A549 (cell line): ENCODE results near the gene C10orf62. TPM values are rescaled to one million over a fixed set of nuclear protein-coding genes. Genes with fewer than 3 reads are reported as not detected.

Experiments used
- ATAC-seq, 2 experiments: fragments of 200-7000 bp in 1 of 2; fragments of >200 bp in 1 of 2; cut with Nextera tagmentation in 1 of 2; cut with Tn5 transposase in 1 of 2; 3 replicates each; pipeline versions ENCODE4 v1.8.0 to v1.9.1; 2018 to 2020; ENCODE audit warnings: mild to moderate bottlenecking in 1 of 2, moderate library complexity in 1 of 2
- CTCF ChIA-PET: fragments of 300-600 bp; sonication (Branson Sonifier 250); formaldehyde crosslinking; extraction: SDS; loops from one replicate; lab custom pipeline; 2021; ENCODE audit warnings: antibody characterized with exemption, inconsistent platforms; lab: Yijun Ruan, JAX
- POLR2A ChIA-PET: fragments of 350-600 bp; formaldehyde crosslinking; extraction: SDS; loops from one replicate; lab custom pipeline; 2021; ENCODE audit warnings: antibody characterized with exemption, inconsistent platforms; lab: Yijun Ruan, JAX
- DNase-seq, 2 experiments: peaks; one replicate each; pipeline versions ENCODE4 v3.0.0 to v3.0.0-alpha.2; 2011 to 2016; ENCODE audit warnings: low read depth in 1 of 2, low spot score in 1 of 2
- FAIRE-seq: peaks from 2 replicates; lab custom pipeline; 2011; peaks lifted over from hg19 to GRCh38; lab: Jason Lieb, UNC
- H3K27ac ChIP-seq, 2 experiments: fragments of >200 bp; sonication (Bioruptor Twin); formaldehyde crosslinking; 3 replicates each; pipeline ENCODE4 v1.5.1; 2016 to 2017
- H3K4me1 ChIP-seq: fragments of >200 bp; sonication (Bioruptor Twin); formaldehyde crosslinking; 3 replicates; pipeline ENCODE4 v1.6.1; 2016
- H3K4me2 ChIP-seq: fragments of >200 bp; sonication (Bioruptor Twin); formaldehyde crosslinking; 3 replicates; pipeline ENCODE4 v1.6.1; 2016
- H3K4me3 ChIP-seq: fragments of >200 bp; sonication (Bioruptor Twin); formaldehyde crosslinking; 3 replicates; pipeline ENCODE4 v1.5.1; 2016
- H3K9me3 ChIP-seq: fragments of >200 bp; sonication (Bioruptor Twin); formaldehyde crosslinking; 3 replicates; pipeline ENCODE4 v1.6.1; 2016
- BHLHE40 ChIP-seq: IDR thresholded peaks from 2 replicates; pipeline ENCODE4 v1.6.1; 2012; ENCODE audit warnings: low read depth, low read length, inconsistent platforms
- CBX2 ChIP-seq: fragments of 200-600 bp; sonication (generic); IDR thresholded peaks from 2 replicates; pipeline ENCODE4 v1.6.1; 2016; ENCODE audit warnings: low read depth, mild to moderate bottlenecking, borderline replicate concordance
- CEBPB ChIP-seq, 2 experiments: fragments of >200 bp in 1 of 2; sonication (Bioruptor Twin) in 1 of 2; formaldehyde crosslinking in 1 of 2; IDR thresholded peaks; 2 replicates each; pipeline ENCODE4 v1.6.1; 2012 to 2016
- CHD2 ChIP-seq: fragments of 150-350 bp; IDR thresholded peaks from 2 replicates; pipeline ENCODE4 v1.6.1; 2014; ENCODE audit warnings: low read length; ENCODE audit not compliant: partially characterized antibody
- EP300 ChIP-seq, 2 experiments: fragments of >200 bp; sonication (Bioruptor Twin); formaldehyde crosslinking; IDR thresholded peaks; 2 replicates in 1 of 2; 3 replicates in 1 of 2; pipeline ENCODE4 v1.6.1; 2016 to 2017
- FOSL2 ChIP-seq, 2 experiments: fragments of 450-650 bp in 1 of 2; fragments of >200 bp in 1 of 2; sonication (Bioruptor Twin) in 1 of 2; formaldehyde crosslinking; IDR thresholded peaks; 2 replicates each; pipeline versions ENCODE4 v1.5.0 to v1.6.1; 2016 to 2020; ENCODE audit warnings: mild to moderate bottlenecking in 1 of 2, moderate library complexity in 1 of 2
- FOXS1 ChIP-seq: fragments of 250-450 bp; sonication (Bioruptor Pico); IDR thresholded peaks from 2 replicates; pipeline ENCODE4 v1.5.0; 2020; ENCODE audit warnings: mild to moderate bottlenecking, moderate library complexity
- GATA3 ChIP-seq: IDR thresholded peaks from 2 replicates; pipeline ENCODE4 v1.6.1; 2012; ENCODE audit warnings: borderline replicate concordance
- HDAC2 ChIP-seq: fragments of 200-600 bp; sonication (generic); IDR thresholded peaks from 2 replicates; pipeline ENCODE4 v1.6.1; 2016
- HEYL ChIP-seq: fragments of 250-450 bp; sonication (Bioruptor Pico); IDR thresholded peaks from 2 replicates; pipeline ENCODE4 v1.8.0; 2021; ENCODE audit warnings: mild to moderate bottlenecking, moderate library complexity
- HOXA7 ChIP-seq: fragments of 250-450 bp; sonication (Bioruptor Pico); IDR thresholded peaks from 2 replicates; pipeline ENCODE4 v1.5.0; 2020; ENCODE audit warnings: mild to moderate bottlenecking, moderate library complexity
- HOXB13 ChIP-seq: fragments of 250-450 bp; sonication (Bioruptor Pico); IDR thresholded peaks from 2 replicates; pipeline ENCODE4 v1.5.0; 2020; ENCODE audit warnings: low read depth, mild to moderate bottlenecking, moderate library complexity
- HOXB5 ChIP-seq: fragments of 250-450 bp; sonication (Bioruptor Pico); IDR thresholded peaks from 2 replicates; pipeline ENCODE4 v1.5.0; 2020; ENCODE audit warnings: mild to moderate bottlenecking, moderate library complexity
- JUNB ChIP-seq: fragments of >200 bp; sonication (Bioruptor Twin); formaldehyde crosslinking; IDR thresholded peaks from 2 replicates; pipeline ENCODE4 v1.6.1; 2016
- KDM1A ChIP-seq: fragments of 200-600 bp; sonication (generic); IDR thresholded peaks from 2 replicates; pipeline ENCODE4 v1.6.1; 2016; ENCODE audit warnings: low read depth, mild to moderate bottlenecking
- KDM5A ChIP-seq: fragments of 200-600 bp; sonication (generic); IDR thresholded peaks from 2 replicates; pipeline ENCODE4 v1.6.1; 2016; ENCODE audit warnings: antibody characterized with exemption, mild to moderate bottlenecking
- MYC ChIP-seq: IDR thresholded peaks from 2 replicates; pipeline ENCODE4 v1.6.1; 2012; ENCODE audit warnings: mild to moderate bottlenecking, inconsistent platforms, low read length, improper control_type of control experiment, borderline replicate concordance
- NR3C1 ChIP-seq: fragments of >200 bp; sonication (Bioruptor Twin); formaldehyde crosslinking; IDR thresholded peaks from 3 replicates; pipeline ENCODE4 v1.6.1; 2017
- POLR2AphosphoS2 ChIP-seq: conservative IDR thresholded peaks from 2 replicates; pipeline ENCODE4 v1.6.1; 2012; ENCODE audit warnings: low read length, improper control_type of control experiment, inconsistent platforms
- RAD21 ChIP-seq, 2 experiments: fragments of >200 bp in 1 of 2; sonication (Bioruptor Twin) in 1 of 2; formaldehyde crosslinking in 1 of 2; IDR thresholded peaks in 1 of 2; conservative IDR thresholded peaks in 1 of 2; 2 replicates in 1 of 2; 3 replicates in 1 of 2; pipeline ENCODE4 v1.6.1; 2012 to 2018; ENCODE audit warnings: inconsistent platforms in 1 of 2
- RFX5 ChIP-seq: fragments of 450-650 bp; IDR thresholded peaks from 2 replicates; pipeline ENCODE4 v1.7.1; 2014; ENCODE audit warnings: antibody characterized with exemption, mild to moderate bottlenecking, moderate library complexity
- SREBF2 ChIP-seq: fragments of 450-650 bp; IDR thresholded peaks from 2 replicates; pipeline ENCODE4 v1.6.1; 2014; ENCODE audit warnings: mild to moderate bottlenecking, moderate library complexity
- ZC3H11A ChIP-seq: fragments of 450-650 bp; IDR thresholded peaks from 2 replicates; pipeline ENCODE4 v1.6.1; 2014; ENCODE audit warnings: antibody characterized with exemption, mild to moderate bottlenecking
- ZFP36 ChIP-seq: fragments of 450-650 bp; IDR thresholded peaks from 2 replicates; pipeline ENCODE4 v1.6.1; 2014; ENCODE audit warnings: borderline replicate concordance; ENCODE audit not compliant: partially characterized antibody
- ZNF302 ChIP-seq: fragments of 250-450 bp; sonication (Bioruptor Pico); IDR thresholded peaks from 2 replicates; pipeline ENCODE4 v1.9.0; 2021; ENCODE audit warnings: inconsistent platforms, mild to moderate bottlenecking, moderate library complexity
- WGBS: methylation state at CpG from one replicate; pipeline ENCODE4 v1.1.6; 2017; ENCODE audit errors: missing lambda C conversion rate; 5-methylcytosine and 5-hydroxymethylcytosine counted together
- polyA plus RNA-seq, 4 experiments: library from polyadenylated mRNA; depleted of rRNA in 3 of 4; stranded (reverse); fragments of >200 nt; fragmentation: RNase III in 1 of 4; extraction: RNeasy Plus Mini Kit Qiagen cat#74134 plus additional on column Dnase treatment in 1 of 4; gene quantifications; 2 replicates in 3 of 4; 3 replicates in 1 of 4; pipeline ENCODE4 v1.2.3, GENCODE V29; 2011 to 2017
- TF ChIP-seq, protein P1 (sequence below): IDR thresholded peaks from 2 replicates; pipeline ENCODE4 v1.6.1; 2012
- TF ChIP-seq, protein P2 (sequence below): IDR thresholded peaks from 2 replicates; pipeline ENCODE4 v1.6.1; 2012
- TF ChIP-seq, protein P3 (sequence below): fragments of >200 bp; sonication (Bioruptor Twin); formaldehyde crosslinking; IDR thresholded peaks from 2 replicates; pipeline ENCODE4 v1.6.1; 2016
- TF ChIP-seq, protein P4 (sequence below): fragments of 250-450 bp; sonication (Bioruptor Pico); IDR thresholded peaks from 2 replicates; pipeline ENCODE4 v1.5.0; 2021; ENCODE audit warnings: mild to moderate bottlenecking, moderate library complexity, borderline replicate concordance

C10orf62 gene
- polyA plus RNA-seq, 2 of the 4 experiments (the other 2 are of a cell fraction) = not detected

DNA sequence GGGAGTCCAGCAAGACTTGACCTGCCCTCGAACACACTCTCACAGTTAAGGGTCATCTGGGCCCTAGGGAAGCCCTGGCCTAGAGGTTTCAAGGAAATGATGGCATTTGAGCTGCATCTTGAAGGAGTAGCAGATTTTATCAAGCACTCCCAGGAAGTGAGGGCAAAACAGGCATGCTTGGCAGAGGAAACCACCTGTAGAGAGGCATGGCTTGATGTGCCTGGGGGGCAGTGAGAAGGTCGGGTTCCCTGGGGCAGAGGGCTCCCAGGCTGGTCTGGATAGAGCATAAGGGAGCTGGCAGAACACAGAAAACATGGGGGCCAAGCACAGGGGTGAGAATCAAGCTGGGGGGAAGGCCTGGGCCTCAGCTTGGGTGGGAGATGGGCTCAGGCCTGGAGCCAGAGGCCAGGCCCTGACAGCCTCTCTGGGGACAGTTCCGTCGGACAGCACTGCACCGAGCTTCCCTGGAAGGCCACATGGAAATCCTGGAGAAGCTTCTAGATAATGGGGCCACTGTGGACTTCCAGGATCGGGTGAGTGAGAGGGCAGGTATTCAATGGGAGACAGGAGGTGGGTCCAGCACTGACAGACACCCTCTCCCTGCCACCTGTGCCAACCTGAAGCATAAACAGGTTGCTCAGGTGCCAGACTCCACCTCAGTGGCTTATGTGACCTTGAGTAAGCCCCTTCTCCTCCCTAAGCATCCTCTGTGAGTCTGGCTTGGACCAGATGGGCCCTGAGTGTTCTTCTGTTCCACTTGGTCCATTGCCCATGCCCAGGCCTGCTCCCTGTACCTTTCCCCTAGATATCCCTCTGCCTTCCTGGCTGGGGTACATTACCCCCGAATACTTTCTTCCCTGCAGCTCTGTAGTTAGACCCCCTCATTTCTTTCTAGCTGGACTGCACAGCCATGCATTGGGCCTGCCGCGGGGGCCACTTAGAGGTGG lies 8.8 kb upstream of the C10orf62 start:
- DNase-seq (no peak), ATAC-seq (no peak), FAIRE-seq (no peak)
- Histone ChIP-seq H3K27ac (peak overlapping the region; percentile 8 to 16; a peak in 3 of 6 replicates), H3K9me3 (no peaks in the 10 kb centered on the region), H3K4me2 (no peak overlapping the region), H3K4me1 (peaks cover 37% of the 10 kb centered on the region), H3K4me3 (no peak overlapping the region)
- ChIA-PET CTCF (interaction anchor here (0.6 to 39.7 kb wide), 4 partner anchors 0 to 154 kb away, joined by 3 to 1048 read pairs (median 526); partner anchors contain the start of genes ANKRD2, C10orf62 and HOGA1), POLR2A (no interaction called here)
- no peak for TF ChIP-seq CBX2
- TF ChIP-seq SREBF2 = no peak
- no peak for TF ChIP-seq KDM1A
- no peak for TF ChIP-seq HEYL (CRISPR knock-in tag)
- no peak for TF ChIP-seq RFX5
- TF ChIP-seq HOXB5 (CRISPR knock-in tag) = no peak
- no peak for TF ChIP-seq JUNB
- no peak for TF ChIP-seq FOXS1 (CRISPR knock-in tag)
- TF ChIP-seq HOXA7 (CRISPR knock-in tag) = no peak
- TF ChIP-seq ZFP36 = no peak
- TF ChIP-seq CEBPB (IDR thresholded peaks at IDR 0.05) = no peak
- no peak for TF ChIP-seq POLR2AphosphoS2
- 76% methylated on average over 9 of the region's 9 CpGs for WGBS

DNA sequence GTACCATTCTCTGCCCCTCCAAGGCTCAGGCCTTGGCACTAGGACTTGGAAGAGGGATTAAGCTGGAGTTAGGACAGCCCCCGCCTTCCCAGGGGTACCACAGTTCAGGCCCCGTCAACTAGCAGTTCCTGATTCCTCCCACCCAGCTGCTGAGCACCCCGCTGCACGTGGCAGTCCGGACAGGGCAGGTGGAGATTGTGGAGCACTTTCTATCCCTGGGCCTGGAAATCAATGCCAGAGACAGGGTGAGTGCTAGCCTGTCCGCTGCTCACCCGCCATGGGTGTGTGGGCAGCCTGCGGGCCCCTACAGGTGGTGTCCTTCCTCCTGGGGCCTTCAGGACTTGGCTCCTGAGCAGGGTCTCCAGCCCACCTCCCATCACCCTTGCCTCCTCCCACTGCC lies 7.4 kb upstream of the C10orf62 start:
- H3K4me2 ChIP-seq = no peak overlapping the region
- 0 out of 6 replicates have a peak overlapping the region, but pooled peaks of 1 of the 2 experiments have one; percentile 80 for H3K27ac ChIP-seq
- peaks cover 28% of the 10 kb centered on the region for H3K4me1 ChIP-seq
- CTCF ChIA-PET = interaction anchor here (0.6 to 39.7 kb wide), 4 partner anchors 2 to 45 kb away, joined by 3 to 1048 read pairs (median 526); partner anchors contain the start of genes ANKRD2, C10orf62 and HOGA1
- POLR2A ChIA-PET = no interaction called here
- no peak for DNase-seq
- no peak for ATAC-seq
- 97% methylated on average over 8 of the region's 8 CpGs for WGBS
- no peak for TF ChIP-seq HOXB13 (CRISPR knock-in tag)
- no peak for TF ChIP-seq ZC3H11A
- TF ChIP-seq, protein P1, sequence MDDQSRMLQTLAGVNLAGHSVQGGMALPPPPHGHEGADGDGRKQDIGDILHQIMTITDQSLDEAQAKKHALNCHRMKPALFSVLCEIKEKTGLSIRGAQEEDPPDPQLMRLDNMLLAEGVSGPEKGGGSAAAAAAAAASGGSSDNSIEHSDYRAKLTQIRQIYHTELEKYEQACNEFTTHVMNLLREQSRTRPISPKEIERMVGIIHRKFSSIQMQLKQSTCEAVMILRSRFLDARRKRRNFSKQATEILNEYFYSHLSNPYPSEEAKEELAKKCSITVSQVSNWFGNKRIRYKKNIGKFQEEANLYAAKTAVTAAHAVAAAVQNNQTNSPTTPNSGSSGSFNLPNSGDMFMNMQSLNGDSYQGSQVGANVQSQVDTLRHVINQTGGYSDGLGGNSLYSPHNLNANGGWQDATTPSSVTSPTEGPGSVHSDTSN = no peak
- TF ChIP-seq MYC = no peak
- no peak for TF ChIP-seq FOSL2 (IDR thresholded peaks at IDR 0.05)
- no peak for TF ChIP-seq FOSL2 (CRISPR knock-in tag; IDR thresholded peaks at IDR 0.05)
- TF ChIP-seq HEYL (CRISPR knock-in tag) = no peak
- TF ChIP-seq ZNF302 (CRISPR knock-in tag) = no peak
- TF ChIP-seq KDM5A = no peak
- TF ChIP-seq NR3C1 = no peak
- TF ChIP-seq, protein P2, sequence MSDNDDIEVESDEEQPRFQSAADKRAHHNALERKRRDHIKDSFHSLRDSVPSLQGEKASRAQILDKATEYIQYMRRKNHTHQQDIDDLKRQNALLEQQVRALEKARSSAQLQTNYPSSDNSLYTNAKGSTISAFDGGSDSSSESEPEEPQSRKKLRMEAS = no peak
- TF ChIP-seq HOXB5 (CRISPR knock-in tag) = no peak
- no peak for TF ChIP-seq GATA3
- no peak for TF ChIP-seq RFX5
- TF ChIP-seq, protein P3, sequence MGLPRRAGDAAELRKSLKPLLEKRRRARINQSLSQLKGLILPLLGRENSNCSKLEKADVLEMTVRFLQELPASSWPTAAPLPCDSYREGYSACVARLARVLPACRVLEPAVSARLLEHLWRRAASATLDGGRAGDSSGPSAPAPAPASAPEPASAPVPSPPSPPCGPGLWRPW = no peak
- TF ChIP-seq CHD2 = no peak
- TF ChIP-seq EP300 (IDR thresholded peaks at IDR 0.05) = no peak
- TF ChIP-seq BHLHE40 = no peak
- TF ChIP-seq HDAC2 = no peak
- TF ChIP-seq, protein P4, sequence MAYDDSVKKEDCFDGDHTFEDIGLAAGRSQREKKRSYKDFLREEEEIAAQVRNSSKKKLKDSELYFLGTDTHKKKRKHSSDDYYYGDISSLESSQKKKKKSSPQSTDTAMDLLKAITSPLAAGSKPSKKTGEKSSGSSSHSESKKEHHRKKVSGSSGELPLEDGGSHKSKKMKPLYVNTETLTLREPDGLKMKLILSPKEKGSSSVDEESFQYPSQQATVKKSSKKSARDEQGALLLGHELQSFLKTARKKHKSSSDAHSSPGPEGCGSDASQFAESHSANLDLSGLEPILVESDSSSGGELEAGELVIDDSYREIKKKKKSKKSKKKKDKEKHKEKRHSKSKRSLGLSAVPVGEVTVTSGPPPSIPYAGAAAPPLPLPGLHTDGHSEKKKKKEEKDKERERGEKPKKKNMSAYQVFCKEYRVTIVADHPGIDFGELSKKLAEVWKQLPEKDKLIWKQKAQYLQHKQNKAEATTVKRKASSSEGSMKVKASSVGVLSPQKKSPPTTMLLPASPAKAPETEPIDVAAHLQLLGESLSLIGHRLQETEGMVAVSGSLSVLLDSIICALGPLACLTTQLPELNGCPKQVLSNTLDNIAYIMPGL (CRISPR knock-in tag) = no peak
- no peak for TF ChIP-seq RAD21 (conservative IDR thresholded peaks at IDR 0.05 in 1 of 2, IDR thresholded peaks at IDR 0.05 in 1 of 2)
- H3K4me3 ChIP-seq = no peak overlapping the region
- H3K9me3 ChIP-seq = no peaks in the 10 kb centered on the region
- FAIRE-seq = no peak
